Measurements from ENCODE around the gene LUM. TPM values are rescaled to one million over a fixed set of nuclear protein-coding genes. Genes with fewer than 3 reads are reported as not detected.
"Not testable (repeated sequence)": the region's sequence is repeated elsewhere in the genome, so short reads cannot be mapped to it uniquely, and the experiment has no call there.

Gene LUM
- total RNA-seq, 1 experiment from 2014 or later: not detected

GRCh38 chr12:91089953-91090352 is 21.3 kb downstream of the LUM start:
- not testable (repeated sequence) for DNase-seq (ENCODE audit: low spot score)

DNA sequence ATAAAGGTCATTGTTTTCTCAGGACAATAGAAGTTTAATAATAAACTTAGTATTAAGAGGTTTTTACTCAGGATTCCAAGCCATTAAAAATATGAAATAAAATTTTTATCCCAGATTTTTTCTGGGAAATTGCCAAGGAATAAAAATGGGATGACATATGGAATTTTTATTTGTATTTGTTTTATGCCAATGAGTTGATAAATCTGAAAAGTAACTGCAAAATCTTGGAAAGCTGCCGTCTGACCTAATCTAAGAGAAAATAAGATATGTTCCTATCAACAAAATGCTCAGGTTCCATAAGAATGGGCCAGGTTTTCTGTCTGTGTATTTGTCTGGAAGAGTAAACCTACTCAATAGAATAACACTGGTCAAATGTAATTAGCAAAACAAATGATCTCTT is 31.3 kb downstream of the LUM start:
- in situ Hi-C loops (cut with HindIII; ENCODE audit: low sequenced_read_pairs): no loop called here
- no peak for DNase-seq (ENCODE audit: low spot score)

More at GRCh38 chr12:91089953-91090352, 21.3 kb downstream of the LUM start:
- in situ Hi-C loops (cut with HindIII; ENCODE audit: low sequenced_read_pairs): not testable (repeated sequence)

GRCh38 chr12:91078501-91078900 is 32.8 kb downstream of the LUM start:
- in situ Hi-C loops (cut with HindIII; ENCODE audit: low sequenced_read_pairs): no loop called here
- DNase-seq (ENCODE audit: low spot score): no peak

DNA sequence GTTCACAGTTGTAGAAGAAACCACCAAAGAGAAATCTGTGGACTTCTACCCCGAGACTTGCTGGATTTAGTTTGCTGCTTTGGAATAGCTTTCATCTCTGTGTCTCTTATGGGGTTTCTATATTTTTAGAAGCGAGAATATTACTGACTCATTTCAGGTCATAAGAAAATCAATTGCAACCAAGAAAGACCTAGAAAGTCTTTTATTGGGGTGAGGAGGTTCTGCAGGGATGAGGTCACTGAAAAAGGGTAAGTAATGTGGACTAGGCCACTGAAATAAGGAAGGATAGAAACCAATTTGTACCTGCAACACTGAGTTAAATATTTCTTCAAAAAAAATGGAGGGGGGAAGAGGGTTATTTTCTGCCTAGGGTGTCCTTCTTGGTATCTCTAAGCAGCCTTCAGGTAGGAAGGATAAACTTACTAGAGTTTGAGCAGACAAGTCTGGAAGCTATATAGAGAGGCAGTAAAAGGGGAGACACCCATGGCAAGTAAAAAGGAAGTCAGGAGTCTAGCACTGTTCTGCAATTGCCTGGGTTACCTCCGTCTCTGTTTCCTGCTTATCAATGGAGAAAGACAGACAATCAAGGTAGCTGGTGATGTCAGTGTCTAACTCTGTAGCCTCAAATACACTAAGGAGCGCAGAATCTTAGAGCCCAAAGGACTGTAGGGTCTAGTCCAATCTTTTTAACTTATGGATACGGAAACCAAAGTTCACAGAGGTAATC is 33.9 kb downstream of the LUM start:
- DNase-seq (ENCODE audit: low spot score): no peak
- in situ Hi-C loops (cut with HindIII; ENCODE audit: low sequenced_read_pairs): no loop called here

- DNase-seq (ENCODE audit: low spot score): no peak
- in situ Hi-C loops (cut with HindIII; ENCODE audit: low sequenced_read_pairs): no loop called here
Observed at GRCh38 chr12:91074851-91075250, 36.4 kb downstream of the LUM start.

GRCh38 chr12:91074154-91074709 is 37.1 kb downstream of the LUM start:
- in situ Hi-C loops (cut with HindIII; ENCODE audit: low sequenced_read_pairs): no loop called here
- DNase-seq (ENCODE audit: low spot score): no peak

- no peak for DNase-seq (ENCODE audit: low spot score)
- in situ Hi-C loops (cut with HindIII; ENCODE audit: low sequenced_read_pairs): no loop called here
Observed at GRCh38 chr12:91073426-91073825, 37.9 kb downstream of the LUM start.

DNA sequence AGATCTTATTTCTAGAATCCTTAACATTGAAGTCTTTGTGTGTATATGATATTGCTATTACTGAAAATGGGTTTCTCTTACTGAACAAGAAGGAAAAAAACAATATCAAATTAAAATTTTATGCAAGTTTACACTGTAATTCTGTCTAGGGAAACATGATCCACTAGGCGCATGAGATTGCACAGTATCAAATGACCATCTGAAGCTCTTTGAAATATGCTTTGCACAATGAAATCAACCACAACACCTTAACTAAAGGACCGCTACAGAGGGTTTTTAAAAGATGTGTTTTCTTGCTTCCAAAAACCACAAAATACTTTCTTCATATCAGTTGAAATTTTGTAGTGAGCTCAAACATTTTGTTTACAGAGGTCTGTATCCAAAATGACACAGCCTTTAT is 38.4 kb downstream of the LUM start:
- DNase-seq (ENCODE audit: low spot score): no peak
- in situ Hi-C loops (cut with HindIII; ENCODE audit: low sequenced_read_pairs): no loop called here

- in situ Hi-C loops (cut with HindIII; ENCODE audit: low sequenced_read_pairs): no loop called here
- no peak for DNase-seq (ENCODE audit: low spot score)
Observed at GRCh38 chr12:91070936-91071335, 40.4 kb downstream of the LUM start.

DNA sequence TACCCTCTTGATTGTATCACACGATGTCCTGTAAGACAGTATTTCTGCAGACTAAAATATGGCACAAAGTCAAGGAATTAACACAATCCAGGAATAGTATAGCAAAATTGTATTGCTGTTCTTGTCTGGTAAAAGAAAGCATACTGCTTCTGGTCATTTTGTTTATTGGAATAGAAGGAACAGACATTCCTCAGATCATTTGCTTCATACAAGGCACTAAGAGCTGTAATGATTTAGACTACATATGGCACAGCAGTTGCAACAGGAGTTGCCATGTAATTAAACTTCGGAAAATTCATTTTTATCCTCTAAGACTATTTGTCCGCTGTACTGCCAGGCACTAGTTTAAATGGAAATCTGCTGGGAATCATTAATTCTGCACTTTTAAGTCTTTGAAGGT is 45.9 kb downstream of the LUM start:
- in situ Hi-C loops (cut with HindIII; ENCODE audit: low sequenced_read_pairs): no loop called here

DNA sequence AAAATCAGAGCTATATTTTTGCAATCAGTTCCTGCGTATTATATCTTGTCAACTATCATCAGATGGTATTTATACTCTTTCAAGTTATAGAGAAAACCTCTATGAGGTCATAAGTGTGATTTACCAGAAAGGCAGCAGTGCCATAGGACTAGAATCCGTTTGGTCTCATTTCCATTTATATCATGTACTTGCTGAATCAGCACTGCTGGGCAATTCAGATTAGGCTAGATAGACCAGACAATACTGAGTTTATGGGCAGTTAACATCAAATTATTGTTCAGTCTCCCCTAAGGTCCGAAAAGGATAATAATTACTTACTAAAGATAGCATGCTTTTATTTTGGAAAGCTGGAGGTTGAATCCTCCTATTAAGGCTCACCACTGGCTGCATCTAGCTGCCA is 46.7 kb downstream of the LUM start:
- in situ Hi-C loops (cut with HindIII; ENCODE audit: low sequenced_read_pairs): no loop called here
- no peak for DNase-seq (ENCODE audit: low spot score)

More for the DNA sequence above, 45.9 kb downstream of the LUM start:
- DNase-seq (ENCODE audit: low spot score): no peak

DNA sequence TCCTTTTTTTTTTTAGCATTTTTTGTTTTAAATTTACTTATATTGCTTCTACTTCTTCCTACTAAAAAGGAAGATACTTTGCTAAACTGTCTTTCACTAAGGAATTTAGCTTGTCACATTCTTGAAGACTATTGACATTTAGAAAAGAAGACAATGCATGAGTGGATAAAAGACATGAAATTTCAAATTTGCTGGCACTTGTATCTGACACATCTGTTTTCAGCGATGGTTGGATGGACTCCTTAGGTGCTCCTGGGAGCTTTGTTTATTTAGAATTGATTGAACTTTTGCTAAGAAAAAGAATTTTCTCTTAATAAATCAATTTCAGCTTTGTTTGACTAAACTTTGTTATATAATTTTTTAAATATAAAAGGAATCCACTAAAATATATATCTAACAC is 50.2 kb downstream of the LUM start:
- no peak for DNase-seq (ENCODE audit: low spot score)
- in situ Hi-C loops (cut with HindIII; ENCODE audit: low sequenced_read_pairs): no loop called here

DNA sequence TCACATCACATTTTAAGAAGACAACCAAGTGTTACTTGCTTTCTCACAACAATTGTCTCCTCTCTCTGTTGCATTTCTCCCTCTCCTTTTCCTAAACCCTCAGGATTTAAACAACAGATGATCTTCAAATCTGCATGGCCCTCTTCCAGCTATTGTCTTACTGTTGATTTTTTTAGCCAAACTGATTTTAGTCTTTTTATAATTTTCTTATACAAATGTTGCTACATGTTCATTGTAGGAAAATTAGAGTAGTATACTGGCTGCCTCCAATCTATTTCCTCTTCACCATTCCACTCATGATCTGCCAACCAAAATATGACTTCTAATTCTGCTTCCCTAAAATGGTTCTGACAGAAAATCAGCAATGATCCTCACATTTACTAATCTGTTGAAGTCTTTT is 52.1 kb downstream of the LUM start:
- in situ Hi-C loops (cut with HindIII; ENCODE audit: low sequenced_read_pairs): no loop called here

GRCh38 chr12:91058786-91059185 is 52.5 kb downstream of the LUM start:
- DNase-seq (ENCODE audit: low spot score): no peak
- in situ Hi-C loops (cut with HindIII; ENCODE audit: low sequenced_read_pairs): no loop called here

More for the DNA sequence above, 52.1 kb downstream of the LUM start:
- peak; percentile 12 for DNase-seq (ENCODE audit: low spot score)

DNA sequence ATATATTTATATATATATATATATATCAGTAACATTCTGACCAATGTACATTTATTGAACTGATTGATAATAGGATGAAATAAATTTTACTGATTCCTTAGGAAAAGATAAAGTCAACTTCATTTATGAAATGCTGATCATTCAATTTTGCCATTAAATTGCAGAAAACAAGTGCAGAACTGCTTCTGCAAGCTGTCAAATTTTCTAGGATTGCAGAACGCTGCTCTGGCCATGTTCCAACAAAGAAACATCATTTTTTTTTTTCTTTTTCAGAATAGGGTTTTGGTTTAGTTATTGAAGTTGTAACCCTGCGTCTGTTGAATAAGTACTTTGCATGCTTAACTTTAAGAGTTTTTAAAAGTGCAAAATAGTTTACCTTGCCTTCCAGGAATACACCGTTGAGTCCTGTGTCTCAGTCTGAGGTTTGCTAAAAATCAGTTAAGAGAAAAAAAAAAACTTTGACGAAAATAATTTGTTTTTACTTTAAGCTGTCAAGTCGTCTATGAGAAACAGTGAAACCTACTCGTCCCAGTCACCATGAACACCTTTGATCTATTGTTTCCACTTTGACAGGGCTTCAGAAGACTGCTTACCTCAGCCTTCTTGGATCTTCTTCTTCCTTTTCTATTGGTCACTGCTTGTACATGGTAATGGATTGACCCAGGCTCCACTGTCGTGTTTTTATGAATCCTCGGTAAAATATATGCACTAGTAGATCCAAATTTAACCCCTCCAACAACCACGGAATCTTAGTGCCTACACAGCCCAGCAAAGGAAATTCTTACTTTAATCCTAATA is 53.7 kb downstream of the LUM start, which contains the start of gene KERA:
Gene KERA (minus strand): TSS at position 657 of the 798 bp plus-strand sequence. CDS start 1,743 bp downstream, outside the sequence.
- no peak for DNase-seq (ENCODE audit: low spot score)
- in situ Hi-C loops (cut with HindIII; ENCODE audit: low sequenced_read_pairs): no loop called here

GRCh38 chr12:91056488-91056887 is 54.8 kb downstream of the LUM start:
- no peak for DNase-seq (ENCODE audit: low spot score)
- in situ Hi-C loops (cut with HindIII; ENCODE audit: low sequenced_read_pairs): no loop called here

GRCh38 chr12:91055976-91056375 is 55.3 kb downstream of the LUM start:
- in situ Hi-C loops (cut with HindIII; ENCODE audit: low sequenced_read_pairs): no loop called here
- no peak for DNase-seq (ENCODE audit: low spot score)

DNA sequence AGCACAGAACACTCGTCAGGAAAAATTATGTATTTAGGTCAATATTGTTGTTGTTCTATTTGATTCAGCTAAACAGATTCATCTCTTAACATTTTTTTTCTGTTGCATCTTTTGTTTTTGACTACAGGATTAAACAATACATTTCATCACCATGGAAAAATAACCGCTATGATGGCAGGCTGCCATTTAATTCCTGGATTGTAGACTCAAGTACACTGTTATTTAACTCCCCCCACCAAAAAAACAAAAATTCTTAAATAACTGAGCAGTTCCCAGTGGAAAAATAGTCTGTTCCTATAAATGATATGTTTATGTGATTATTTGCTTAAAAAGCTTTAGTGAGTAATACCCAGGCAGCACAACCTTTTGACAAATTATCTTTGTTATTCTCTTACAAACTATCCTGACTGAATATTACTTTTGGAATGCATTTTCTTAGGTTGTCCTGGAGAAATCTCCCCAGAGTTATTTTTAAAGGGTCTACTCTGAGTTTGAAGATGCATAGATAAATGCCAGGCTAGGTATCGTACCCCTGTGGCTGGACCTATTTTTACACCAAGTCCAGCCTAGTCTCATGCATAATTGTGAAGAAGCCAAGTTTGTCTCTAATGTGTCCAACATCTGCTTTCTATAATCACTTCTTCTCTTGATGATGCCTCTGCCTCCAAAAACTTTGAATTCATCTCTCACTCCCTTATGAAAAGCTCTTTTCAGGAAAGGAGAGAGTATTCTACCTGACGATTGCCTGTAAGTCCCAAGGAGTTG is 57.2 kb downstream of the LUM start:
- no peak for DNase-seq (ENCODE audit: low spot score)
- in situ Hi-C loops (cut with HindIII; ENCODE audit: low sequenced_read_pairs): no loop called here

Measured in G401 (cell line).